Measurements from ENCODE around the gene PEX1.

DNA sequence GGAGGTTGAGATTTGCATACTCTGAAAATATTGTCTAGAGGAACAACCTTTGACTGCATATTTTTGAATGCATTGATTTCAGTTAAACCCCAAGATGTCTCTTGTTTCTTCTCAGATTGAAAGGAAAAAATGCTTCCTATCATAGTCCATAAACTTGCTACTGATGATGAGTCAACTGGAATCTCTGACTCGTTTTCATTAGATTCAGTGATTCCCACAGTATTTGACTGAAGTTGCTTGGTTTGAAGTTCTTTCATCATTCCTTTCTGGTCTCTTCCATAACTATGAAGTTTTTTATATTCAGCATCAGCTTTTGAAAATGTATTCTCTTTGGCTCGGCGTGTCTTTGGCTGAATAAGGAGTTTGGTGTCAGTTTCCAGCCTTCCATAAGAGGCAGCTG, 10.7 kb downstream of the PEX1 start:
- TF ChIP-seq, protein P1, sequence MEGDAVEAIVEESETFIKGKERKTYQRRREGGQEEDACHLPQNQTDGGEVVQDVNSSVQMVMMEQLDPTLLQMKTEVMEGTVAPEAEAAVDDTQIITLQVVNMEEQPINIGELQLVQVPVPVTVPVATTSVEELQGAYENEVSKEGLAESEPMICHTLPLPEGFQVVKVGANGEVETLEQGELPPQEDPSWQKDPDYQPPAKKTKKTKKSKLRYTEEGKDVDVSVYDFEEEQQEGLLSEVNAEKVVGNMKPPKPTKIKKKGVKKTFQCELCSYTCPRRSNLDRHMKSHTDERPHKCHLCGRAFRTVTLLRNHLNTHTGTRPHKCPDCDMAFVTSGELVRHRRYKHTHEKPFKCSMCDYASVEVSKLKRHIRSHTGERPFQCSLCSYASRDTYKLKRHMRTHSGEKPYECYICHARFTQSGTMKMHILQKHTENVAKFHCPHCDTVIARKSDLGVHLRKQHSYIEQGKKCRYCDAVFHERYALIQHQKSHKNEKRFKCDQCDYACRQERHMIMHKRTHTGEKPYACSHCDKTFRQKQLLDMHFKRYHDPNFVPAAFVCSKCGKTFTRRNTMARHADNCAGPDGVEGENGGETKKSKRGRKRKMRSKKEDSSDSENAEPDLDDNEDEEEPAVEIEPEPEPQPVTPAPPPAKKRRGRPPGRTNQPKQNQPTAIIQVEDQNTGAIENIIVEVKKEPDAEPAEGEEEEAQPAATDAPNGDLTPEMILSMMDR (IDR thresholded peaks at IDR 0.05; ENCODE audit: low read depth, low read length): no peak
- no peak for TF ChIP-seq EZH2phosphoT487 (IDR thresholded peaks at IDR 0.05; ENCODE audit: low read depth)

Data from OCI-LY3 (cell line).